AG09309 (cell line): Measurements from ENCODE around the gene MYT1.

Experiments used
- DNase-seq: peaks from one replicate; pipeline ENCODE4 v3.0.0-alpha.2; 2010; ENCODE audit warnings: low read depth
- H3K4me3 ChIP-seq: 2 replicates; pipeline ENCODE4 v1.5.1; 2011; ENCODE audit warnings: mild to moderate bottlenecking, low read depth, low read length, moderate library complexity; ENCODE audit not compliant: control insufficient read depth
- CTCF ChIP-seq: IDR thresholded peaks from 2 replicates; pipeline ENCODE4 v1.5.1; 2011; ENCODE audit warnings: mild to moderate bottlenecking, low read depth, low read length, inconsistent platforms; ENCODE audit not compliant: insufficient read depth, control insufficient read depth; ENCODE audit errors: missing control alignments

Gene MYT1

GRCh38 chr20:64179805-64180204, 15.6 kb downstream of the MYT1 start:
- no peak for DNase-seq
- no peak for TF ChIP-seq CTCF
- H3K4me3 ChIP-seq = no peak overlapping the region

- no peak for TF ChIP-seq CTCF
- DNase-seq = no peak
- no peak overlapping the region for H3K4me3 ChIP-seq
Measured at GRCh38 chr20:64180673-64181072, 16.4 kb downstream of the MYT1 start.

- TF ChIP-seq CTCF = no peak
- no peak for DNase-seq
- H3K4me3 ChIP-seq = no peak overlapping the region
Measured at GRCh38 chr20:64181391-64181790, 17.1 kb downstream of the MYT1 start.

DNA sequence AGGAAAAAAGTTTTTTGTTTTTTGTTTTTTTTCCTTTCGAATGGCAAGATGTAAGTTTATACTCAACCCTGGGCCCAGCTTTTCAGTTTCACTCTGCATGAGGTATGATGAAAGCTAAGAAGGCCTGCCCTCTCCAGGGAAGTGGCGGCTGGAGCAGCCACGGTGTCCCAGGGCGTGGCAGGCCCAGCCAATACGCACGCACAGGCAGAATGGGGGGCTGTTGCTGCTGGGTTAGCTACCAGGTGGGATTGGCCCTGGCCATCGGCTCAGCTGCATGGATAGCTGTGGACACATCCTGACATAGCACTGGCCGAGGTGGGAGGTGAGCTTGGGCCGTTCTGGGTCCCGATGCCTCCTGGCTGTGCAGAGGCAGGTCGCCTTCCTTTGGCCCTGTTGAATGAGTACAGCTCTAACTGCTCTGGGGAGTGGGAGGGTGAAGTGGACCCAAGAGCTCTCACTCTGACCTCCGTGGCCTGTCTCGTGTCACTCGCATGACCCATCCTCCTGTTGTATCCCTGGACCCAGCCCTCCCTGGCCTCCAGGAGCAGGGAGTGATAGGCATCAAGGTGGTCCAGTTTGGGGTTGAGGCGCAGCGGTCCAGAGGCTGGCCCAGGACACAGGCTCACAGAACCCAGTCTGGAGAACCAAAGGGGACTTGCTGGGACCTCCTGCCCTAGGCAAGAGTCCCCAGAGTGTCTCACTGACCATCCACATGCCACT, 18.1 kb downstream of the MYT1 start:
- DNase-seq = no peak
- no peak for TF ChIP-seq CTCF
- no peak overlapping the region for H3K4me3 ChIP-seq

- DNase-seq = no peak
- no peak for TF ChIP-seq CTCF
- no peak overlapping the region for H3K4me3 ChIP-seq
Measured at GRCh38 chr20:64183313-64183712, 19.1 kb downstream of the MYT1 start.

DNA sequence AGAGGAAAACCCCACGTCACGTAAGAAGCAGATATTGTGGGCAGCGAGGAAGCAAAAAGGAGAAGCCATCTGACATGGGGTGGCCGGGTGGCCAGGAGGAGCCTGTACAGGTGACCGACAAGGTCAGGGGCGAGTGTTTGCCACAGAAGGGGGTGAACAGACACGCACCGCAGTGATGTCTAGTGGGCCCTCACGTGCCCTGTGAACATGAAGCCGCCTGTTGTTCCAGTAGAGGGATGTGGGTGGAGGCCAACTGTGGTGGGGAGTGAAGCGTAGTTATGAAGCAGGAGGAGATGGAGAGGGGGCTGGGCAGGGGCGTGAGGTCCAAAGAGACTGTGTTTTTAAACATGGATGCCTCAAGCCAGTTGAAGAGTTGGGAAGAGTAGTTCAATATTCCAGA, 20.5 kb downstream of the MYT1 start:
- no peak for DNase-seq
- TF ChIP-seq CTCF = no peak
- no peak overlapping the region for H3K4me3 ChIP-seq
